Left cardiac atrium (tissue), 4 donors: ENCODE measurements around the gene RAG1. TPM values are rescaled to one million over a fixed set of nuclear protein-coding genes. Genes with fewer than 3 reads are reported as not detected.
A peak's percentile ranks its signal among the peaks of the same experiment; 100 is the strongest.
"Not testable (repeated sequence)": the region's sequence is repeated elsewhere in the genome, so short reads cannot be mapped to it uniquely, and the experiment has no call there.

Experiments used
- ATAC-seq, 2 donors: fragments of 200-7000 bp; cut with Tn5 transposase; one replicate each; pipeline ENCODE4 v1.9.1; 2020; ENCODE audit warnings: mild to moderate bottlenecking in 2 of 2, moderate library complexity in 2 of 2
- DNase-seq: peaks from one replicate; pipeline ENCODE4 v3.0.0-alpha.2; 2020
- intact Hi-C, 2 donors: fragments of 100-400 bp; cut with DNase I; formaldehyde crosslinking; loops; one replicate each; pipeline versions ENCODE4 v1.14.1 to v1.15.1; 2022 to 2023
- long read RNA-seq: library from polyadenylated mRNA; unstranded; transcript quantifications from one replicate; pipeline ENCODE4 v2.0.0, GENCODE V29; 2021
- total RNA-seq, 2 donors: library from RNA; stranded (reverse); fragmentation: NEBNext Ultra II Directional; extraction: Animal tissue kit (Norgen Biotek cat#: 25700); gene quantifications; one replicate each; pipeline ENCODE4 v1.2.1, GENCODE V29; 2021
- donor health status: DM: no; HTN: yes; CAD: no.
- donor health status: DM: no; HTN: yes; CAD: no; lungs with severe emphysema.
- donor health status: DM: yes; HTN: yes; CAD: no.
- donor health status: Dilated cardiomyopathy.

RAG1 gene
- total RNA-seq, result 1 to 10 TPM in 1 of 2 donors, under 1 TPM in 1; 0.65 to 1.1 TPM
- long read RNA-seq, result 0 reads

DNA sequence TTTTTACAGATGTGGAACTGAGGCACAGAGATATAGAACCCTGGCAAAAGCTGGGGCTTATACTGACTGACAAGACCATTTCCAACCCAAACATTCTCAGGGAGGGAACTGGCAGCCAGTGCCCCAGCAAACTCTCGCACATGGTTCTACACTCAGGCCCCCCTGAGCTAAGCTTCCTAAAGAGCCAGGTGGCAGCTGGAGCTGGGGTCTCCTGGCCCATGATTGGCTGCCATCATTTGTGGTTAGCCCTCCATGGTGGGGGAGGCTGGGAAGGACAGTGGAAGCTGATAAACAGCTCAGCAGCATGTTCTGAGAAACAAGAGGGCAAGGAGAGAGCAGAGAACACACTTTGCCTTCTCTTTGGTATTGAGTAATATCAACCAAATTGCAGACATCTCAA is at the start of gene RAG1:
Gene RAG1 (plus strand): TSS at position 314 of the 400 bp plus-strand sequence. CDS start 5,298 bp downstream, outside the sequence.
- intact Hi-C loops, result loop anchor here (5.0 kb wide), 2 partner anchors 55 to 105 kb away; no protein-coding TSS in a partner anchor
- no peak for ATAC-seq
- no peak for DNase-seq

GRCh38 chr11:36530840-36531239 is 37.0 kb upstream of the RAG1 start:
- intact Hi-C loops, result no loop called here
- DNase-seq, result no peak
- ATAC-seq, result no peak

GRCh38 chr11:36532941-36533601 is 34.7 kb upstream of the RAG1 start:
- intact Hi-C loops, result no loop called here
- DNase-seq (no peak), ATAC-seq (no peak)

DNA sequence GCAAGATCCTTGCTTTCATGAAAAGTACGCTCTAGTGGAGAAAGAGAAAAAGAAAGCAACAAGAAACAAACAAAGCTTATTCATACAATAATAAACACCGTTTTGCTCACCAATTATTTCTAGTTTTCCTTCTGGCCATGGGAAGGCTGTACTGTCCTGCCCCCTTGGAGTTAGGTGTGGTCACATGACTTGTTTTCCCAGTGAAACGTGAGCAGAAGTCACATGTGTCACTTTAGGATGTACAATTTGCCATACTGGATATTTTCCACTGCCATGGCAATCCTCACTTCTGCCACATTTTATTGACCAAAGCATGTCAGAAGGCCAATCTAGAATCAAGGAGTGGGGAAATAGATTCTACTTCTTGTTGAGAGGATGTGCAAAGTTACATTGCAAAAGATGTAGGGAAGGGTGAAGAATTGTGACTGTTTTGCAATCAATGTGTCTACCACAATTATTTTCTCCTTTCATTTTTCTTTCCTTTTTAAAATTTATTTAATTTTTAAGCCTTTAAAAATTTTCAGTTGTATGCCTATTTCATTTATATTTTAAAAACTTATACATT is 33.4 kb upstream of the RAG1 start:
- ATAC-seq (no peak), DNase-seq (no peak)
- intact Hi-C loops, result no loop called here

DNA sequence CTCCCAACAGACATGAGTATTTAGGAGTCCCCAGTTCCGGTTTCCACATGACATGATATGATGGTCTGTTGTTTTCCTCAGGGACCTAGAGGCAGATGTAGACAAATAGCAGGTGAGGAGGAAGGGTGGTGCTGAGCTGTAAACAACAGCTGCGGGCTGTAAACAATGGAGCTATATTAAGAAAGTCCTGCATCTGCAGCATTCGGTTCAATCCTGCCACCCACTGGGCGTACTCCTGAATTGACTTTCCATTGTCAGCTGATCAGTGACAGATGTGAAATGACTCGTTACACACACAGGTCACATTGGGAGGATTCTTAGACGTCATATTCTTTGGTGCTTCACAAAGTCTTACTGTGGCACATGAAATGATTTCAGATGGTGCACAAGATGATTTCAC is 26.8 kb upstream of the RAG1 start:
- DNase-seq (no peak), ATAC-seq (peak in 1 of 2 donors; percentile 27)
- intact Hi-C loops, result no loop called here

DNA sequence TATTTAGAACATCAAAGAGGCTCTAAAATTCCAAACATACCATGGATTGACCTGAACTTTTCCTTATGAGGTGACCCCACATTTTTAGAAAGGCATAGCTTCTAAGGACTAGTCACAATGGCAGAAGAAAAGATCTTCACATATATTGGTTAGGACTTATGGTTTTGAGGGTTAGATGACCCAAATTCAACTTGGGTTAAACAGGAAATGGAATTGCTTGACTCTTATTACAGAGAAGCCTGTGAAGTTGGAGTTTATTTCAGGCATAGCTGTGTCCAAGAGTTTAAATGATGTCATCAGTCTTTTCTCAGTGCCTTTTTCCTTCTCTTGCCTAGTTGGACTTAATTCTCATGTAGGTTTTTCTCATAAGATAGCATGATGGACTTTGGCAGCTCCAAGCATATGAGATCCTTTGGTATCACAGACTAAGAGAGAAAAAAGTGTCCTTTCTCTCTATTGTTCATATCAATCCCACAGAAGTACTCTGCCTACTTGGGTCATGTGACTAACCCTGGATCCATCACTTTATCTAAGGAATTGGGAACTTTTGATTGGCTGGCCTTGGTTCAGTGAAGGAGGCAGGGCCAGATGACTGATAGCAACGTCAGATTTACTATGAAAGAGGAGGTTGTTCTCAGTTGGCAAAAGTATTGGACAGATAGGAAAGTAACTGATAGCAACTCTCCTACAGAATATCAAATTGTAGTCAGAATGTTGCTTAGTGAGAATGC is 17.3 kb upstream of the RAG1 start:
- intact Hi-C loops, result no loop called here
- no peak for ATAC-seq

GRCh38 chr11:36557390-36557789 is 10.4 kb upstream of the RAG1 start:
- intact Hi-C loops, ATAC-seq, DNase-seq: not testable (repeated sequence)

More for the DNA sequence above, 17.3 kb upstream of the RAG1 start:
- no peak for DNase-seq

DNA sequence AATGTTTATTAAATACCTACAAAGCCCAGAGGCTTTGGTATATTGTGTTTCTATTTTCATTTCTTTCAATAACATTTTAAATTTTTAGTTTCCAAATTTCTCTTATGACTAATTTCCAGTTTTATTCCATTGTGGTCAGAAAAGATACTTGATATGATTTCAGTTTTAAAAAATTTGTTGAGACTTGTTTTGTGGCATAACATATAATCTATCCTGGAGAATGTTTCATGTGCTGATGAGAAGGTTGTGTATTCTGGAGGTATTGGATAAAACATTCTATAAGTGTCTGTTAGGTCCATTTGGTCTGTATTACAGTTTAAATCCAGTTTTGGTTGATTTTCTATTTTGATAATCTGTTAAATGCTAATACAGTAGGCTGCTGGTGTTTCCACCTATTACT is 9.8 kb upstream of the RAG1 start:
- intact Hi-C loops, result no loop called here
- ATAC-seq (no peak), DNase-seq (no peak)

- DNase-seq (no peak), ATAC-seq (no peak)
Observed at GRCh38 chr11:36558571-36559413, 9.0 kb upstream of the RAG1 start.

GRCh38 chr11:36564376-36565030 is 3.3 kb upstream of the RAG1 start:
- DNase-seq (peak; percentile 38), ATAC-seq (peak; percentile 61 to 79)
- intact Hi-C loops, result loop anchor here (5.0 kb wide), 3 partner anchors 58 to 183 kb away; no protein-coding TSS in a partner anchor

More at GRCh38 chr11:36558571-36559413, 9.0 kb upstream of the RAG1 start:
- intact Hi-C loops, result no loop called here

- DNase-seq (no peak), ATAC-seq (no peak)
- intact Hi-C loops, result loop anchor here (5.0 kb wide), 2 partner anchors 57 to 107 kb away; no protein-coding TSS in a partner anchor
Observed at GRCh38 chr11:36565031-36565610, 2.7 kb upstream of the RAG1 start.

GRCh38 chr11:36566407-36567053 is 1.3 kb upstream of the RAG1 start:
- DNase-seq, result no peak
- intact Hi-C loops, result loop anchor here (5.0 kb wide), 2 partner anchors 56 to 106 kb away; no protein-coding TSS in a partner anchor
- no peak for ATAC-seq

DNA sequence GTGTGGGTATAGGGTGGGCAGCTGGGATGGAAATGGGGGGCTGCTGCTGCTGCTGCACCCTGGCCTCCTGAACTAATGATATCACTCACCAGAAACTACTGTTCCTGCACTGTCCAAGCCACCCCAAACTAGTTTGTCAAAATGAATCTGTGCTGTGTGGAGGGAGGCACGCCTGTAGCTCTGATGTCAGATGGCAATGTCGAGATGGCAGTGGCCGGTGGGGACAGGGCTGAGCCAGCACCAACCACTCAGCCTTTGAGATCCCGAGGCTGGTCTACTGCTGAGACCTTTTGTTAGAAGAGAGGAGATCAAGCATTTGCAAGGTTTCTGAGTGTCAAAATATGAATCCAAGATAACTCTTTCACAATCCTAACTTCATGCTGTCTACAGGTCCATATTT is 1.3 kb downstream of the RAG1 start:
- no peak for ATAC-seq
- no peak for DNase-seq
- intact Hi-C loops, result loop anchor here (5.0 kb wide), 2 partner anchors 53 to 103 kb away; no protein-coding TSS in a partner anchor

GRCh38 chr11:36574486-36574885 is 6.7 kb downstream of the RAG1 start:
- intact Hi-C loops, result no loop called here
- ATAC-seq, result no peak
- DNase-seq, result no peak

GRCh38 chr11:36577373-36577772 is 9.6 kb downstream of the RAG1 start:
- intact Hi-C loops, result no loop called here
- ATAC-seq, result no peak
- DNase-seq, result no peak

DNA sequence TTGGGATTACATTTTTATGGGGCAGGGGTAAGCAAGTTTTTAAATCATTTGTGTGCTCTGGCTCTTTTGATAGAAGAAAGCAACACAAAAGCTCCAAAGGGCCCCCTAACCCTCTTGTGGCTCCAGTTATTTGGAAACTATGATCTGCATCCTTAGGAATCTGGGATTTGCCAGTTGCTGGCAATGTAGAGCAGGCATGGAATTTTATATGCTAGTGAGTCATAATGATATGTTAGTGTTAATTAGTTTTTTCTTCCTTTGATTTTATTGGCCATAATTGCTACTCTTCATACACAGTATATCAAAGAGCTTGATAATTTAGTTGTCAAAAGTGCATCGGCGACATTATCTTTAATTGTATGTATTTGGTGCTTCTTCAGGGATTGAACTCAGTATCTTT is 10.1 kb downstream of the RAG1 start:
- intact Hi-C loops, result no loop called here
- DNase-seq (no peak), ATAC-seq (no peak)

DNA sequence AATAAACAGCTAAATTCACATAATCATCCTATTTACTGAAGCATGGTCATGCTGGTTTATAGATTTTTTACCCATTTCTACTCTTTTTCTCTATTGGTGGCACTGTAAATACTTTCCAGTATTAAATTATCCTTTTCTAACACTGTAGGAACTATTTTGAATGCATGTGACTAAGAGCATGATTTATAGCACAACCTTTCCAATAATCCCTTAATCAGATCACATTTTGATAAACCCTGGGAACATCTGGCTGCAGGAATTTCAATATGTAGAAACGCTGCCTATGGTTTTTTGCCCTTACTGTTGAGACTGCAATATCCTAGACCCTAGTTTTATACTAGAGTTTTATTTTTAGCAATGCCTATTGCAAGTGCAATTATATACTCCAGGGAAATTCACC is 10.7 kb downstream of the RAG1 start:
- ATAC-seq (no peak), DNase-seq (no peak)
- intact Hi-C loops, result no loop called here

- intact Hi-C loops, result no loop called here
- DNase-seq (no peak), ATAC-seq (no peak)
Observed at GRCh38 chr11:36581536-36581935, 13.7 kb downstream of the RAG1 start.
